ENCODE measurements around the gene AK4.

DNA sequence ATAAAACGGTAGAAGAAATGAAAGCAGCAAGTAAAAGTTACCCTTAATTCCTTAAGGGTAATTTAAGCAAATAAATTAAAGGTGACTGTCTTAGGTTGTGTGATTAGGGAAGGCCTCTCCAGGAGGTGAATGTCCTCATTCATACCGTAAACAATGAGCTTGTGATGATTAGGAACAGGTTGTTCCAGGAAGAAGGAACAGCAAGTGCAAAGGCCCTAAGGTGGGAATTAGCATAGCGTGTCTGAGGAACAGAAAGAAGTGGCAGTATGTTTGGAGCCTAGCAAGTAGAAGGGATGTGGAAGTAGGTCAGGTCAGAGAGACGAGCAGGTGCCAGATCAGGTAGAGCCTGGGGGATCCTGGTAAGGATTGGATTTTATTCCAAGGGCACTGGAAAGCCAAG, 5.6 kb downstream of the AK4 start:
- TF ChIP-seq, protein P1, sequence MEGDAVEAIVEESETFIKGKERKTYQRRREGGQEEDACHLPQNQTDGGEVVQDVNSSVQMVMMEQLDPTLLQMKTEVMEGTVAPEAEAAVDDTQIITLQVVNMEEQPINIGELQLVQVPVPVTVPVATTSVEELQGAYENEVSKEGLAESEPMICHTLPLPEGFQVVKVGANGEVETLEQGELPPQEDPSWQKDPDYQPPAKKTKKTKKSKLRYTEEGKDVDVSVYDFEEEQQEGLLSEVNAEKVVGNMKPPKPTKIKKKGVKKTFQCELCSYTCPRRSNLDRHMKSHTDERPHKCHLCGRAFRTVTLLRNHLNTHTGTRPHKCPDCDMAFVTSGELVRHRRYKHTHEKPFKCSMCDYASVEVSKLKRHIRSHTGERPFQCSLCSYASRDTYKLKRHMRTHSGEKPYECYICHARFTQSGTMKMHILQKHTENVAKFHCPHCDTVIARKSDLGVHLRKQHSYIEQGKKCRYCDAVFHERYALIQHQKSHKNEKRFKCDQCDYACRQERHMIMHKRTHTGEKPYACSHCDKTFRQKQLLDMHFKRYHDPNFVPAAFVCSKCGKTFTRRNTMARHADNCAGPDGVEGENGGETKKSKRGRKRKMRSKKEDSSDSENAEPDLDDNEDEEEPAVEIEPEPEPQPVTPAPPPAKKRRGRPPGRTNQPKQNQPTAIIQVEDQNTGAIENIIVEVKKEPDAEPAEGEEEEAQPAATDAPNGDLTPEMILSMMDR (conservative IDR thresholded peaks at IDR 0.05; ENCODE audit: low read depth, low read length), result no peak
- no peak for TF ChIP-seq EZH2 (IDR thresholded peaks at IDR 0.05; ENCODE audit: borderline replicate concordance, low read depth, low read length, poor library complexity, severe bottlenecking)
